COR-L47 (cell line): ENCODE measurements around the gene CALCA.
A peak's percentile ranks its signal among the peaks of the same experiment; 100 is the strongest.

ENCODE experiments used
- DNase-seq: peaks from one replicate; lab custom pipeline; 2025; lab: John Stamatoyannopoulos, UW

The CALCA gene

GRCh38 chr11:14942745-14943144, 29.4 kb downstream of the CALCA start:
- DNase-seq: peak; percentile 21

DNA sequence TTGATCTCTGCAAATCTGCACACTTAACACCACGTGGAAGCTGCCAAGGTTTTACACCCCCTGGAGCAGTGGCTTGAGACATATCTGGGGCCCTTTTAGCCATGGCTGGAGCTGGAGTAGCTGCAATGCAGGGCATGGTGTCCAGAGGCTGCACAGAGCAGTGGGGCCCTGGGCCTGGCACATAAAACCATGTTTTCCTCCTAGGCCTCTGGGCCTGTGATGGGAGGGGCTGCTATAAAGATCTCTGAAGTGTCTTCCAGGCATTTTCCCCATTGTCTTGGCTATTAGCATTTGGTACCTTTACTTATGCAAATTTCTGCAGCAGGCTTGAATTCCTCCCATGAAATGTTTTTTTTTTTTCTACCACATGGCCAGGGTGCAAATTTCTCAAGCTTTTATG, 33.2 kb downstream of the CALCA start:
- no peak for DNase-seq

GRCh38 chr11:14934641-14935351, 37.4 kb downstream of the CALCA start:
- DNase-seq: no peak

DNA sequence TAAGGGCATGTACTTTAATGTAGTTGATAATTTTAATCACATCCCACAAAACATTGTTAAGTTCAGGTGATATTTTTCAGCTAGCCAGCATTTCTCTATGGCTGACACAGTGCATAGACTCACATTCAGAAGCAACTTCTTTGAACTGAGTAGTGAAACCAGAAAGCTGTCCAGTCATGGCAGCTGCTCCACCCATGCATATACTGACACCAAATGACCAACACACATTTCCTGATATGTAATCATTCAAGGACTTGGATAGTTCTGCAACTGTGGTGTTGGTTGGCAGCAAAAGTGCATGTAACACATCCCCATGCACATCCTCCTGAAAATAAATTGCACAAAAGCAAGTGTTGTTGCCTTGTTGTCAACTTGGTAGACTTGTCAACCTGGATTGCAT, 39.7 kb downstream of the CALCA start:
- DNase-seq: no peak

DNA sequence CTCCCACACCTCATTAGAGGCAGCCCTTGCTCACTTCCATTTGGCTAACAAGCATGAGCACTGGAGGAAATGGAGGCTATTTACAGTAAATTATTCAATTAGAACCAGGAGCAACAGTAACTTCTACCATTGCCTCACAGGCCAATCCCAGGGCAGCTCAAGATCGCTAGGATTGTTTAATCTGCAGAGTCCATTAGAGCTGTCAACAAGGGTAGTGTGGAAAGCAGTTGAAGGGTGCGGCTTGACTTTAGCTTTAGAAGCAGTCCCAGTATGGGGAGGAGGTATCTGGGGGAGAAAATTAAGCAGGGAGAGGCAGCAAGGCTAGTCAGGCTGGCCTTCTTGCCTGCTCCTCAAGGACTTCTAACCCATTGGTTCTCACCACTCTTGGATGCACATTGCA, 41.8 kb downstream of the CALCA start:
- DNase-seq: no peak

DNA sequence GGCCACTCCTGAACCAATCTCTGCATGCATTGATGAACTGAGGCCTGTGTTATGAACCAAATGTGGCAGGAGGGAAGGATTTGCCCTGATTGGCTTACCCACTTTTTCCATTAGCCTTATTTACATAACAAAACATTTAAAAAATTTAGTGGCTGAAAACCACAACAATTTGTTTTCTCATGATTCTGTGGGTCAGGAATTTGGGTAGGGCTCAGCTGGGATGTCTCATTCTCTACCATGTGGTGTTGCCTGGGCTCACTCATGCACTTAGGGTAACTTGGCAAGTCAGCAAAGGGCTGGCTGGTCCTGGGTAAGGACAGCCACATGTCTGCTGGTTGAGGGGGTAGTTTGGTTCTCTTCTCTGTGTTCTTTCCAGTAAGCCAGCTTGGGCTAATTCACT, 45.0 kb downstream of the CALCA start:
- no peak for DNase-seq

DNA sequence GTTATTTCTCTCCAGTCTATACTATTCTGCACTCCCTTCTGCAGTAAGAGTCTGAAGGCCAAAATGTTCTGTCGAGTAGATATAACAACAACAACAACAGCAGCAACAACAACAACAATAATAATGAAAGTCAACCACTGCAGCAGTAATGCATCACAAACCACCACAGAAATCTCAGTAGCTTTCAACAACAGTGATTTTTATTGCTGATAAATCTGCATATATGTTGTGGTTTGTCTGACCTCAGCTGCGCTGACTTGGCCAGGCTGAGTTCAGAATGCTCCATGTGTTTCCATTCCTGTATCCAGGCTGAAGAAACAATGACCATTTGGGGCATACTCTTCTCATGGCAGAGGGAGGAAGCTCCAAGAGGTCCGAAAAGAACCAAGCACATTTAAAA, 47.8 kb downstream of the CALCA start:
- DNase-seq: no peak
